Ascending aorta (tissue), 2 donors: ENCODE data around the gene ARSA. TPM values are rescaled to one million over a fixed set of nuclear protein-coding genes. Genes with fewer than 3 reads are reported as not detected.
A peak's percentile ranks its signal among the peaks of the same experiment; 100 is the strongest.

Source experiments
- DNase-seq, 2 donors: peaks; one replicate each; pipeline ENCODE4 v3.0.0-alpha.2; 2019; ENCODE audit warnings: low spot score in 2 of 2
- H3K27ac ChIP-seq, 2 donors: fragments of 200-600 bp; sonication (generic); one replicate each; pipeline ENCODE4 v1.5.1; 2016 to 2017; ENCODE audit warnings: mild to moderate bottlenecking in 1 of 2
- H3K27me3 ChIP-seq: fragments of 200-600 bp; sonication (generic); one replicate; pipeline ENCODE4 v1.5.1; 2017
- H3K36me3 ChIP-seq, 2 donors: fragments of 200-600 bp; sonication (generic); one replicate each; pipeline ENCODE4 v1.5.1; 2016
- H3K4me1 ChIP-seq, 2 donors: fragments of 200-600 bp; sonication (generic); one replicate each; pipeline ENCODE4 v1.5.1; 2016 to 2017; ENCODE audit warnings: mild to moderate bottlenecking in 1 of 2
- H3K4me3 ChIP-seq, 2 donors: fragments of 200-600 bp; sonication (generic); one replicate each; pipeline ENCODE4 v1.5.1; 2016 to 2017; ENCODE audit warnings: mild to moderate bottlenecking in 1 of 2
- H3K9me3 ChIP-seq, 2 donors: fragments of 200-600 bp; sonication (generic); one replicate each; pipeline ENCODE4 v1.5.1; 2016
- CTCF ChIP-seq, 3 experiments: fragments of 200-600 bp in 2 of 3; fragments of 450-650 bp in 1 of 3; sonication (generic) in 2 of 3; IDR thresholded peaks; one replicate each; pipeline ENCODE4 v1.5.1; 2016 to 2019; ENCODE audit warnings: antibody characterized with exemption in 3 of 3, mild to moderate bottlenecking in 1 of 3, moderate library complexity in 1 of 3
- intact Hi-C: fragments of 100-400 bp; cut with DNase I; formaldehyde crosslinking; loops from one replicate; pipeline ENCODE4 v1.15.1; 2023
- total RNA-seq: library from RNA; depleted of rRNA; stranded (reverse); fragments of >200 nt; gene quantifications from one replicate; pipeline ENCODE4 v1.1.0, GENCODE V29; 2016

The ARSA gene
- total RNA-seq, 1 donor from 2014 or later = 111 TPM

- intact Hi-C loops = no loop called here
- Histone ChIP-seq H3K27ac (no peak overlapping the region), H3K4me3 (no peak overlapping the region), H3K4me1 (peaks cover 7 to 21% of the 10 kb centered on the region in 2 donors), H3K27me3 (peaks cover 5% of the 10 kb centered on the region), H3K9me3 (no peaks in the 10 kb centered on the region), H3K36me3 (peaks cover 0 to 5% of the 10 kb centered on the region in 2 donors)
- no peak for TF ChIP-seq CTCF (IDR thresholded peaks at IDR 0.05)
- DNase-seq = no peak
These were observed 49.1 kb downstream of the ARSA start for GRCh38 chr22:50578776-50579310.

- intact Hi-C loops = no loop called here
- peaks cover 0 to 5% of the 10 kb centered on the region in 2 donors for H3K36me3 ChIP-seq
- H3K9me3 ChIP-seq = no peaks in the 10 kb centered on the region
- peaks cover 7 to 16% of the 10 kb centered on the region in 2 donors for H3K4me1 ChIP-seq
- peaks cover 5% of the 10 kb centered on the region for H3K27me3 ChIP-seq
- TF ChIP-seq CTCF (IDR thresholded peaks at IDR 0.05) = no peak
- peak within 1 kb of the TSS in 1 of 2 donors; percentile 30 for H3K4me3 ChIP-seq
- DNase-seq = no peak
- no peak within 1 kb of the TSS for H3K27ac ChIP-seq
These were observed 49.8 kb downstream of the ARSA start, which contains the start of gene CPT1B for GRCh38 chr22:50577987-50578775. CPT1B (minus strand) TSS chr22:50578427; CDS start chr22:50577915, 512 bp downstream.

- intact Hi-C loops = no loop called here
- peaks cover 7 to 16% of the 10 kb centered on the region in 2 donors for H3K4me1 ChIP-seq
- no peak for DNase-seq
- H3K27ac ChIP-seq = no peak overlapping the region
- H3K4me3 ChIP-seq = no peak overlapping the region
- H3K36me3 ChIP-seq = peaks cover 0 to 5% of the 10 kb centered on the region in 2 donors
- peaks cover 5% of the 10 kb centered on the region for H3K27me3 ChIP-seq
- no peaks in the 10 kb centered on the region for H3K9me3 ChIP-seq
- TF ChIP-seq CTCF (IDR thresholded peaks at IDR 0.05) = no peak
These were observed 50.3 kb downstream of the ARSA start for GRCh38 chr22:50577697-50577986.

- no peak overlapping the region for H3K27ac ChIP-seq
These were observed 50.9 kb downstream of the ARSA start for GRCh38 chr22:50576806-50577696.

More at GRCh38 chr22:50576806-50577696, 50.9 kb downstream of the ARSA start:
- peaks cover 7 to 16% of the 10 kb centered on the region in 2 donors for H3K4me1 ChIP-seq
- peaks cover 5% of the 10 kb centered on the region for H3K27me3 ChIP-seq
- peaks cover 0 to 5% of the 10 kb centered on the region in 2 donors for H3K36me3 ChIP-seq
- H3K4me3 ChIP-seq = no peak overlapping the region
- intact Hi-C loops = no loop called here
- no peaks in the 10 kb centered on the region for H3K9me3 ChIP-seq
- no peak for TF ChIP-seq CTCF (IDR thresholded peaks at IDR 0.05)
- no peak for DNase-seq
